Transverse colon (tissue), 4 donors: Measurements from ENCODE around the gene SLF2.

Experiments
- CTCF ChIP-seq, 5 experiments: fragments of 200-600 bp in 3 of 5; fragments of 450-650 bp in 2 of 5; sonication (generic) in 3 of 5; IDR thresholded peaks; 1 replicate in 2 of 5; 2 replicates in 3 of 5; pipeline ENCODE4 v1.5.1; 2016 to 2017; ENCODE audit warnings: antibody characterized with exemption in 5 of 5, inconsistent platforms in 3 of 5, mild to moderate bottlenecking in 2 of 5, moderate library complexity in 1 of 5
- EP300 ChIP-seq: sonication (generic); formaldehyde crosslinking; IDR thresholded peaks from one replicate; pipeline ENCODE4 v1.6.1; 2017; ENCODE audit warnings: antibody characterized with exemption, low read depth
- POLR2A ChIP-seq: fragments of 450-650 bp; IDR thresholded peaks from one replicate; pipeline ENCODE4 v1.6.1; 2016; ENCODE audit warnings: antibody characterized with exemption, mild to moderate bottlenecking, moderate library complexity
- POLR2AphosphoS5 ChIP-seq, 3 donors: sonication (generic); formaldehyde crosslinking; IDR thresholded peaks; one replicate each; pipeline ENCODE4 v1.6.1; 2016; ENCODE audit warnings: antibody characterized with exemption in 3 of 3

- TF ChIP-seq POLR2A = no peak
- TF ChIP-seq CTCF (IDR thresholded peaks at IDR 0.05) = no peak
- no peak for TF ChIP-seq EP300
- no peak for TF ChIP-seq POLR2AphosphoS5 (IDR thresholded peaks at IDR 0.05)
Measured at GRCh38 chr10:100960251-100960650, 47.5 kb downstream of the SLF2 start.
